ENCODE results near the gene CUX1.
"Not testable (repeated sequence)": the region's sequence is repeated elsewhere in the genome, so short reads cannot be mapped to it uniquely, and the experiment has no call there.

Gene CUX1

GRCh38 chr7:101869026-101869900 lies 51.8 kb downstream of the CUX1 start:
- no peak for DNase-seq

- no peak for DNase-seq
Observed at GRCh38 chr7:101869901-101870290, 52.5 kb downstream of the CUX1 start.

- no peak for DNase-seq
Observed at GRCh38 chr7:101870361-101871062, 53.1 kb downstream of the CUX1 start.

- DNase-seq: no peak
Observed at GRCh38 chr7:101871351-101871750, 53.9 kb downstream of the CUX1 start.

- DNase-seq: no peak
Observed at GRCh38 chr7:101874028-101874427, 56.6 kb downstream of the CUX1 start.

GRCh38 chr7:101875283-101875846 lies 57.9 kb downstream of the CUX1 start:
- no peak for DNase-seq

GRCh38 chr7:101877882-101878591 lies 60.6 kb downstream of the CUX1 start:
- no peak for DNase-seq

- no peak for DNase-seq
Observed at GRCh38 chr7:101878938-101879337, 61.5 kb downstream of the CUX1 start.

GRCh38 chr7:101879565-101879964 lies 62.1 kb downstream of the CUX1 start:
- DNase-seq: no peak

- DNase-seq: no peak
Observed at GRCh38 chr7:101880282-101881054, 63.0 kb downstream of the CUX1 start.

GRCh38 chr7:101882005-101882421 lies 64.6 kb downstream of the CUX1 start:
- no peak for DNase-seq

GRCh38 chr7:101882595-101883564 lies 65.5 kb downstream of the CUX1 start:
- DNase-seq: peak in 21 of 51 donors; percentile 5 to 65 (median 17)

- DNase-seq: no peak
Observed at GRCh38 chr7:101884671-101885596, 67.5 kb downstream of the CUX1 start.

- DNase-seq: peak in 10 of 51 donors; percentile 9 to 40 (median 20)
Observed at GRCh38 chr7:101885597-101885955, 68.2 kb downstream of the CUX1 start.

- not testable (repeated sequence) for DNase-seq
Observed at GRCh38 chr7:101887352-101887751, 69.9 kb downstream of the CUX1 start.

GRCh38 chr7:101888564-101888963 lies 71.1 kb downstream of the CUX1 start:
- not testable (repeated sequence) for DNase-seq

- DNase-seq: no peak
Observed at GRCh38 chr7:101890749-101891523, 73.5 kb downstream of the CUX1 start.

Data from hypothalamus (tissue), 51 donors.